NCI-H1417 treated with DMSO at 0.1 percent for 48 hours (cell line): ENCODE data around the gene IQGAP2.
"Not testable (repeated sequence)": the region's sequence is repeated elsewhere in the genome, so short reads cannot be mapped to it uniquely, and the experiment has no call there.

Experiments used
- DNase-seq: peaks from one replicate; lab custom pipeline; 2025; lab: John Stamatoyannopoulos, UW

Gene IQGAP2

GRCh38 chr5:76542887-76543690, 140.0 kb downstream of the IQGAP2 start:
- DNase-seq = no peak

- no peak for DNase-seq
Measured at GRCh38 chr5:76544268-76544926, 141.3 kb downstream of the IQGAP2 start.

- DNase-seq = no peak
Measured at GRCh38 chr5:76545184-76545583, 142.1 kb downstream of the IQGAP2 start.

GRCh38 chr5:76546497-76547102, 143.5 kb downstream of the IQGAP2 start:
- no peak for DNase-seq

GRCh38 chr5:76547242-76547890, 144.3 kb downstream of the IQGAP2 start:
- DNase-seq = no peak

GRCh38 chr5:76547891-76548524, 144.9 kb downstream of the IQGAP2 start:
- DNase-seq = no peak

GRCh38 chr5:76548525-76549229, 145.6 kb downstream of the IQGAP2 start:
- DNase-seq = no peak

GRCh38 chr5:76550881-76551280, 147.8 kb downstream of the IQGAP2 start:
- not testable (repeated sequence) for DNase-seq

GRCh38 chr5:76552546-76552945, 149.5 kb downstream of the IQGAP2 start:
- no peak for DNase-seq

GRCh38 chr5:76553251-76553650, 150.2 kb downstream of the IQGAP2 start:
- DNase-seq = no peak

GRCh38 chr5:76555114-76555513, 152.0 kb downstream of the IQGAP2 start:
- DNase-seq = no peak

GRCh38 chr5:76555717-76556116, 152.6 kb downstream of the IQGAP2 start:
- no peak for DNase-seq

GRCh38 chr5:76556511-76557221, 153.6 kb downstream of the IQGAP2 start:
- no peak for DNase-seq

GRCh38 chr5:76560952-76561891, 158.1 kb downstream of the IQGAP2 start:
- DNase-seq = no peak

- DNase-seq = no peak
Measured at GRCh38 chr5:76561959-76562358, 158.9 kb downstream of the IQGAP2 start.

GRCh38 chr5:76565009-76565408, 161.9 kb downstream of the IQGAP2 start:
- DNase-seq = no peak

GRCh38 chr5:76570153-76570552, 167.1 kb downstream of the IQGAP2 start:
- no peak for DNase-seq

- DNase-seq = no peak
Measured at GRCh38 chr5:76571559-76571958, 168.5 kb downstream of the IQGAP2 start.

- no peak for DNase-seq
Measured at GRCh38 chr5:76576450-76576849, 173.4 kb downstream of the IQGAP2 start.

GRCh38 chr5:76576996-76577395, 173.9 kb downstream of the IQGAP2 start:
- no peak for DNase-seq
